AG04450 (cell line): ENCODE results near the gene SGSH. TPM values are rescaled to one million over a fixed set of nuclear protein-coding genes. Genes with fewer than 3 reads are reported as not detected.
A peak's percentile ranks its signal among the peaks of the same experiment; 100 is the strongest.

Experiments
- CTCF ChIA-PET: fragments of 300-600, 350-600 bp; formaldehyde crosslinking; extraction: SDS; loops from one replicate; lab custom pipeline; 2022; ENCODE audit warnings: antibody characterized with exemption, inconsistent platforms; lab: Charles Lee
- POLR2A ChIA-PET: fragments of 350-600 bp; formaldehyde crosslinking; extraction: SDS; loops from one replicate; lab custom pipeline; 2021; ENCODE audit warnings: antibody characterized with exemption, inconsistent platforms; lab: Yijun Ruan, JAX
- DNase-seq: peaks from one replicate; pipeline ENCODE4 v3.0.0-alpha.2; 2011; ENCODE audit warnings: low read depth, low spot score
- H3K27ac ChIP-seq: one replicate; pipeline ENCODE4 v1.5.1; 2012; ENCODE audit warnings: low read depth, low read length, control low read depth
- H3K27me3 ChIP-seq: one replicate; pipeline ENCODE4 v1.6.0; 2012; ENCODE audit warnings: low read length; ENCODE audit not compliant: control insufficient read depth, insufficient read depth
- H3K4me3 ChIP-seq: 2 replicates; pipeline ENCODE4 v1.5.1; 2011; ENCODE audit warnings: mild to moderate bottlenecking, low read depth, low read length, control low read depth
- H3K9me3 ChIP-seq: 2 replicates; pipeline ENCODE4 v1.5.1; 2012; ENCODE audit warnings: low read length; ENCODE audit not compliant: control insufficient read depth, insufficient read depth
- CTCF ChIP-seq: IDR thresholded peaks from 2 replicates; pipeline ENCODE4 v1.5.1; 2011; ENCODE audit warnings: low read depth, low read length, control low read depth, inconsistent platforms
- polyA plus RNA-seq: library from polyadenylated mRNA; depleted of rRNA; stranded (reverse); fragments of >200 nt; gene quantifications from 2 replicates; pipeline ENCODE4 v1.2.3, GENCODE V29; 2011

The SGSH gene
- polyA plus RNA-seq, 1 experiment = 39.9 TPM

GRCh38 chr17:80253631-80254395, 33.7 kb upstream of the SGSH start:
- DNase-seq = no peak

GRCh38 chr17:80252871-80253270, 32.7 kb upstream of the SGSH start:
- ChIA-PET POLR2A (no interaction called here), CTCF (no interaction called here)
- DNase-seq = no peak
- peak; percentile 34 for TF ChIP-seq CTCF
- no peak overlapping the region for H3K4me3 ChIP-seq
- no peaks in the 10 kb centered on the region for H3K27me3 ChIP-seq
- peaks cover 2% of the 10 kb centered on the region; the same call in 1 of the 2 replicates for H3K9me3 ChIP-seq
- no peak overlapping the region for H3K27ac ChIP-seq

More at GRCh38 chr17:80253631-80254395, 33.7 kb upstream of the SGSH start:
- Histone ChIP-seq H3K27ac (peak overlapping the region; percentile 88), H3K4me3 (no peak overlapping the region), H3K27me3 (no peaks in the 10 kb centered on the region), H3K9me3 (peaks cover 2% of the 10 kb centered on the region; the same call in 1 of the 2 replicates)
- POLR2A ChIA-PET = interaction anchor here (0.6 kb wide), 1 partner anchor 32 kb away, joined by 3 read pairs; no protein-coding TSS in a partner anchor
- no peak for TF ChIP-seq CTCF
- CTCF ChIA-PET = no interaction called here

- no peak for DNase-seq
- POLR2A ChIA-PET = no interaction called here
- no peak for TF ChIP-seq CTCF
- CTCF ChIA-PET = interaction anchor here (0.6 kb wide), 1 partner anchor 56 kb away, joined by 3 read pairs; no protein-coding TSS in a partner anchor
- Histone ChIP-seq H3K27ac (no peak overlapping the region), H3K9me3 (peaks cover 2% of the 10 kb centered on the region; the same call in 1 of the 2 replicates), H3K4me3 (no peak overlapping the region), H3K27me3 (no peaks in the 10 kb centered on the region)
Observed at GRCh38 chr17:80251966-80252365, 31.8 kb upstream of the SGSH start.

GRCh38 chr17:80248894-80249710, 29.0 kb upstream of the SGSH start:
- CTCF ChIA-PET = no interaction called here
- Histone ChIP-seq H3K27me3 (no peaks in the 10 kb centered on the region), H3K27ac (no peak overlapping the region), H3K4me3 (no peak overlapping the region), H3K9me3 (peaks cover 2% of the 10 kb centered on the region; the same call in 1 of the 2 replicates)
- TF ChIP-seq CTCF = no peak
- DNase-seq = no peak
- POLR2A ChIA-PET = no interaction called here
